ENCODE data around the gene LSAMP.

LSAMP gene

DNA sequence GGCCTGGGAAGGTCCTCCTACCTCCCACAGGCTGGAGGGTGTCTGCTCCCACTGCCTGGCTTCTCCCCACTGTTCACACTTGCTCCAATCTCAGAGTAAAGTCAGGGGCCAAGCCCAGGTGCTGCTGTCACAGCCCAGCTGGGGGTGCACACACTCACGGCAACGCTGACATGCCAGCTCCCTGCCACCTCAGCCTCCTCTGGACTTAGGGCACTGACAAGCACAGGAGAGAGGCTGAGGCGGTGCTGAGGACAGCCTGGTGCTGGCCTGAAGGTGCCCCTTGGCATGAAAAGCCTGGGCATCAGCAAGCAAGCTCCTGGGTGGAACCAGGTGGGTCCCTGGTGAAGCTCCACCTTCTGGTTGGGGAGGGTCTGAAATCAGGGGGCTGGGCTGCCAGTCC lies 53.0 kb downstream of the LSAMP start:
- no peaks in the 10 kb centered on the region for H3K27me3 ChIP-seq (ENCODE audit: insufficient read depth, low read length, poor library complexity)
- H3K4me2 ChIP-seq (ENCODE audit: low read length), result no peak overlapping the region
- H3K23ac ChIP-seq (ENCODE audit: low read length), result no peak overlapping the region
- no peak overlapping the region for H3K4me3 ChIP-seq (ENCODE audit: low read length)
- no peaks in the 10 kb centered on the region for H3K36me3 ChIP-seq (ENCODE audit: control insufficient read depth, insufficient read depth, low read length)
- H3K56ac ChIP-seq (ENCODE audit: low read length), result no peak overlapping the region
- no peaks in the 10 kb centered on the region for H3K4me1 ChIP-seq (ENCODE audit: control insufficient read depth, low read depth, low read length)
- WGBS (ENCODE audit: extremely low coverage, insufficient coverage, low lambda C conversion rate), result no CpG with 5 or more reads among the region's 3 CpGs
- no peaks in the 10 kb centered on the region for H3K79me2 ChIP-seq (ENCODE audit: control insufficient read depth, insufficient read depth, low read length)
- H3K9ac ChIP-seq (ENCODE audit: low read length), result no peak overlapping the region
- H3K4ac ChIP-seq (ENCODE audit: low read depth, low read length), result no peak overlapping the region
- H4K5ac ChIP-seq (ENCODE audit: low read length), result no peak overlapping the region
- no peaks in the 10 kb centered on the region for H3K79me1 ChIP-seq (ENCODE audit: low read length)
- no peak for DNase-seq
- no peak overlapping the region for H2BK5ac ChIP-seq (ENCODE audit: low read length)
- H3K27ac ChIP-seq (ENCODE audit: low read depth, low read length), result no peak overlapping the region
- no peak overlapping the region for H4K8ac ChIP-seq (ENCODE audit: low read depth, low read length)
- H2BK15ac ChIP-seq (replicated peaks; ENCODE audit: low read depth), result no peak overlapping the region
- no peak overlapping the region for H3K18ac ChIP-seq (ENCODE audit: low read length)
- H2BK120ac ChIP-seq (ENCODE audit: low read depth, low read length), result no peak overlapping the region
- no peak overlapping the region for H2AK5ac ChIP-seq (ENCODE audit: low read length)

DNA sequence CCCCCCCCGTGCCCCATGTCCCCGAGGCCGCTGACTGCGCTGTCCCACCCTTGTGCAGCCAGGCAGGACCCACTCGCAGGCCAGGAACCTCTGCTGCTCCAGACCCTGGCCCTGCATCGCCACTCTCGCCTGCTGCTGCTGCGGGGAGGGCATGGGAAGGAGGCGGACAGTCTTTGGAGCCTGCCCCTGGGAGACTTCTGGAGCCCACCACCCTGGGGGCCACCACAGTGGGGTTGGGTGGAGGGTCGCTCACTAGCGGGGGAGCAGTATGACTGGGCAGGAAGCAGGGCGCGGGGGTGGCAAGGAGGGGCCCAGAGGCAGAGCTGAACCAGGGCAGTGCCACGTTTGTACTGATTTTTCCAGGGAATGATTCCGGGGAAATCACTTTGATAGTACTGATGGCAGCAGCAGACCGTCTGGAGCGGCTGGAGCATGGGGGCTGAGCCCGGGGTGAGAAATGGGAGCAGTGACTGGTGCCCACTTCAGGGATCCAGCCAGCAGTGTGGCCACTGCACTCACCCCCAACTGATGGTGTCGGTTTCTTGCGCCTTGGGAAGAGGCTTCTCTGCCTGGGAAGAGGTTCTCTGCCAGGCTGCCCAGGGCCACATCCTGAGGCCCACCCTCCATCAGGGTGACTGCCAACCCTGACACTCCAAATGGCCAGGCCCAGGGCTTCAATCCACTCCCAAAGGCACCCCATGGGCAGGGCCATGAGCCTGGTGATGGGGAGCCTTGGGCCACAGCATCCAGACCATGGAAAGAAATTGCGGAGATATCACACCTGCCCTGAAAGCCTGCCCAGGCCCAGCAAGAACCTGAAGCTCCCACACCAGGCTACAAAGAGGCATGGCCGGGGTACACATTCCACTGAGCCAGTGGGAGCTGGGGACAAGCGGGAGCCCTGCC lies 53.7 kb downstream of the LSAMP start:
- no peaks in the 10 kb centered on the region for H3K36me3 ChIP-seq (ENCODE audit: control insufficient read depth, insufficient read depth, low read length)
- H3K18ac ChIP-seq (ENCODE audit: low read length), result no peak overlapping the region
- no peak overlapping the region for H3K27ac ChIP-seq (ENCODE audit: low read depth, low read length)
- no peak overlapping the region for H2BK5ac ChIP-seq (ENCODE audit: low read length)
- no peak overlapping the region for H3K56ac ChIP-seq (ENCODE audit: low read length)
- H2BK15ac ChIP-seq (replicated peaks; ENCODE audit: low read depth), result no peak overlapping the region
- H3K4ac ChIP-seq (ENCODE audit: low read depth, low read length), result no peak overlapping the region
- WGBS (ENCODE audit: extremely low coverage, insufficient coverage, low lambda C conversion rate), result no CpG with 5 or more reads among the region's 23 CpGs
- no peak overlapping the region for H4K5ac ChIP-seq (ENCODE audit: low read length)
- no peak overlapping the region for H2AK5ac ChIP-seq (ENCODE audit: low read length)
- no peaks in the 10 kb centered on the region for H3K4me1 ChIP-seq (ENCODE audit: control insufficient read depth, low read depth, low read length)
- H3K23ac ChIP-seq (ENCODE audit: low read length), result no peak overlapping the region
- no peak overlapping the region for H4K8ac ChIP-seq (ENCODE audit: low read depth, low read length)
- no peak overlapping the region for H3K4me2 ChIP-seq (ENCODE audit: low read length)
- no peak overlapping the region for H3K9ac ChIP-seq (ENCODE audit: low read length)
- no peaks in the 10 kb centered on the region for H3K79me1 ChIP-seq (ENCODE audit: low read length)
- H3K79me2 ChIP-seq (ENCODE audit: control insufficient read depth, insufficient read depth, low read length), result no peaks in the 10 kb centered on the region
- H3K4me3 ChIP-seq (ENCODE audit: low read length), result no peak overlapping the region
- no peaks in the 10 kb centered on the region for H3K27me3 ChIP-seq (ENCODE audit: insufficient read depth, low read length, poor library complexity)
- H2BK120ac ChIP-seq (ENCODE audit: low read depth, low read length), result no peak overlapping the region
- DNase-seq, result no peak

DNA sequence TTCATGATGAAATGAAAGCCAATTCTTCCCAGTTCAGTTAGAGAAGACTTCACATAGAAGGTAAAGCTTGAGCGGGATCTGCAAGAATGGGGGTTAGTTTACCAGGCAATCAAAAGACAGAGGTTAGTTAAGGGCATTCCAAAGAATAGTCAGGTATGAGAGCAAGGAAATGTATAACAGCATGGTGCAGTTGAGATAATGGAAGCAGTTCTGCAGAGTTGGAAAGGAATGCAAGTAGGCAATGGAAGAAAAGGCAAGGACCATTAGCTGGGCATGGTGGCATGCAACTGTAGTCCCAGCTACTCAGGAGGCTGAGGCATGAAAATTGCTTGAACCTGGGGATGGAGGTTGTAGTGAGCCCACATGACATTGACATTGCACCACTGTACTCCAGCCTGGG lies 55.0 kb downstream of the LSAMP start:
- Histone ChIP-seq H3K79me2 (ENCODE audit: control insufficient read depth, insufficient read depth, low read length) (no peaks in the 10 kb centered on the region), H2BK5ac (ENCODE audit: low read length) (no peak overlapping the region), H3K18ac (ENCODE audit: low read length) (no peak overlapping the region), H3K4ac (ENCODE audit: low read depth, low read length) (no peak overlapping the region), H3K4me1 (ENCODE audit: control insufficient read depth, low read depth, low read length) (no peaks in the 10 kb centered on the region), H3K4me3 (ENCODE audit: low read length) (no peak overlapping the region), H3K27me3 (ENCODE audit: insufficient read depth, low read length, poor library complexity) (no peaks in the 10 kb centered on the region), H4K5ac (ENCODE audit: low read length) (no peak overlapping the region), H3K79me1 (ENCODE audit: low read length) (no peaks in the 10 kb centered on the region), H2BK15ac (replicated peaks; ENCODE audit: low read depth) (no peak overlapping the region), H2AK5ac (ENCODE audit: low read length) (no peak overlapping the region), H3K4me2 (ENCODE audit: low read length) (no peak overlapping the region), H3K27ac (ENCODE audit: low read depth, low read length) (no peak overlapping the region), H3K36me3 (ENCODE audit: control insufficient read depth, insufficient read depth, low read length) (no peaks in the 10 kb centered on the region), H3K9ac (ENCODE audit: low read length) (no peak overlapping the region), H2BK120ac (ENCODE audit: low read depth, low read length) (no peak overlapping the region), H3K56ac (ENCODE audit: low read length) (no peak overlapping the region), H3K23ac (ENCODE audit: low read length) (no peak overlapping the region), H4K8ac (ENCODE audit: low read depth, low read length) (no peak overlapping the region)
- no CpG with 5 or more reads among the region's 1 CpG for WGBS (ENCODE audit: extremely low coverage, insufficient coverage, low lambda C conversion rate)
- peak; percentile 27 for DNase-seq

DNA sequence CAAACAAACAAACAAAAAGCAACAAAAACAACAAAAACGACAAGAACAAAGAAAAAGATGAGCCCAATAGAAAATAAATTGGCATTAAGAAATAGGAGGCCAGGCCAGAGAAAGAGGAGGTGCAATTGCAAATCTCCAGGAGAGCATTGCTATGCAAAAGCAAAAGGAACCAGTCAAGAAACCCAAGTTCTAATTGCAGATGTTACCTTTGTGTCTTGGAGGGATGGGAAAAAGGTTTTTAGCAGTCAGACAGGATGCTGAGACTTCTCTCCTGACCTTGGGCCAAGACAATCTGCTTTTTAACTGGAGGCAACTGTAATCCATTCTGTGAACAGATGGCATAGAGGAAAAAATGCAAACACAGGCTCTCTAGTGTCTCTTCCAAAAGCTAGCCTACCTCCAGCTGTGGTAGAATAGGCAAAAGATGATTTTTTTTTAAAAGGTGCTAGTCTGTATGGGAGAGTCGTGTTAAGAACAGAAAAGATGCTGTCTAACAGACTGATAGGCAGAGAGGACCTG lies 56.4 kb downstream of the LSAMP start:
- no CpG with 5 or more reads among the region's 2 CpGs for WGBS (ENCODE audit: extremely low coverage, insufficient coverage, low lambda C conversion rate)
- Histone ChIP-seq H3K4ac (ENCODE audit: low read depth, low read length) (no peak overlapping the region), H3K36me3 (ENCODE audit: control insufficient read depth, insufficient read depth, low read length) (no peaks in the 10 kb centered on the region), H4K8ac (ENCODE audit: low read depth, low read length) (no peak overlapping the region), H3K9ac (ENCODE audit: low read length) (no peak overlapping the region), H3K27me3 (ENCODE audit: insufficient read depth, low read length, poor library complexity) (no peaks in the 10 kb centered on the region), H3K4me1 (ENCODE audit: control insufficient read depth, low read depth, low read length) (no peaks in the 10 kb centered on the region), H3K27ac (ENCODE audit: low read depth, low read length) (no peak overlapping the region), H3K79me1 (ENCODE audit: low read length) (no peaks in the 10 kb centered on the region), H2AK5ac (ENCODE audit: low read length) (no peak overlapping the region), H3K4me3 (ENCODE audit: low read length) (no peak overlapping the region), H4K5ac (ENCODE audit: low read length) (no peak overlapping the region), H3K56ac (ENCODE audit: low read length) (no peak overlapping the region), H3K18ac (ENCODE audit: low read length) (no peak overlapping the region), H2BK120ac (ENCODE audit: low read depth, low read length) (no peak overlapping the region), H3K4me2 (ENCODE audit: low read length) (no peak overlapping the region), H3K23ac (ENCODE audit: low read length) (no peak overlapping the region), H2BK15ac (replicated peaks; ENCODE audit: low read depth) (no peak overlapping the region), H3K79me2 (ENCODE audit: control insufficient read depth, insufficient read depth, low read length) (no peaks in the 10 kb centered on the region), H2BK5ac (ENCODE audit: low read length) (no peak overlapping the region)
- no peak for DNase-seq

DNA sequence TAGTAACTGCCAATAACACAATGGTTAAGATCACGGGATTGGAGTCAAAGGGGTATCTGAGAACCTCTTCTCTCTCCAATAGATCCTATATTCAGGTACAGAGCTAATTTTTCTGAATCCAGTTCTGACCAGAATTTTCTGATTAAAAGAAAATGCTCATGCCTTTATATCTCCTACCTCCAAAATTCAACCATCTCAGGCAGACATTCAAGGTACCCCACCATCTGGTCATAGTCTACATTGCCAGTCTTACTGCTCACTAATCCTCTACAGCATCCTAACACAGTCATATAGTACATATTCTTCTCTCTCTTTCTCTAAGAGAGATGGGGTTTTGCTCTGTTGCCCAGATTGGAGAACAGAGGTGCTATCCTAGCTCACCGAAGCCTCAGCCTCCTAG lies 59.1 kb downstream of the LSAMP start:
- Histone ChIP-seq H3K27me3 (ENCODE audit: insufficient read depth, low read length, poor library complexity) (no peaks in the 10 kb centered on the region), H2BK5ac (ENCODE audit: low read length) (no peak overlapping the region), H3K4me2 (ENCODE audit: low read length) (no peak overlapping the region), H3K79me2 (ENCODE audit: control insufficient read depth, insufficient read depth, low read length) (no peaks in the 10 kb centered on the region), H3K79me1 (ENCODE audit: low read length) (no peaks in the 10 kb centered on the region), H2AK5ac (ENCODE audit: low read length) (no peak overlapping the region), H3K27ac (ENCODE audit: low read depth, low read length) (no peak overlapping the region), H3K4me1 (ENCODE audit: control insufficient read depth, low read depth, low read length) (no peaks in the 10 kb centered on the region), H4K8ac (ENCODE audit: low read depth, low read length) (no peak overlapping the region), H2BK15ac (replicated peaks; ENCODE audit: low read depth) (no peak overlapping the region), H3K56ac (ENCODE audit: low read length) (no peak overlapping the region), H3K18ac (ENCODE audit: low read length) (no peak overlapping the region), H3K36me3 (ENCODE audit: control insufficient read depth, insufficient read depth, low read length) (no peaks in the 10 kb centered on the region), H3K4me3 (ENCODE audit: low read length) (no peak overlapping the region), H4K5ac (ENCODE audit: low read length) (no peak overlapping the region), H3K4ac (ENCODE audit: low read depth, low read length) (no peak overlapping the region), H2BK120ac (ENCODE audit: low read depth, low read length) (no peak overlapping the region), H3K9ac (ENCODE audit: low read length) (no peak overlapping the region), H3K23ac (ENCODE audit: low read length) (no peak overlapping the region)
- no peak for DNase-seq
- no CpG with 5 or more reads among the region's 2 CpGs for WGBS (ENCODE audit: extremely low coverage, insufficient coverage, low lambda C conversion rate)

Measured in mesendoderm (in vitro differentiated cells).